PC-9 (cell line): Measurements from ENCODE around the gene PAX7.

Experiments
- EZH2 ChIP-seq: fragments of 200-600 bp; sonication (generic); IDR thresholded peaks from 2 replicates; pipeline ENCODE4 v1.8.0; 2017; ENCODE audit warnings: antibody characterized with exemption, low read depth
- TF ChIP-seq, protein P1 (sequence below): fragments of 200-600 bp; sonication (generic); conservative IDR thresholded peaks from 2 replicates; pipeline ENCODE4 v1.6.1; 2017; ENCODE audit warnings: mixed run types, antibody characterized with exemption, mild to moderate bottlenecking, moderate library complexity

DNA sequence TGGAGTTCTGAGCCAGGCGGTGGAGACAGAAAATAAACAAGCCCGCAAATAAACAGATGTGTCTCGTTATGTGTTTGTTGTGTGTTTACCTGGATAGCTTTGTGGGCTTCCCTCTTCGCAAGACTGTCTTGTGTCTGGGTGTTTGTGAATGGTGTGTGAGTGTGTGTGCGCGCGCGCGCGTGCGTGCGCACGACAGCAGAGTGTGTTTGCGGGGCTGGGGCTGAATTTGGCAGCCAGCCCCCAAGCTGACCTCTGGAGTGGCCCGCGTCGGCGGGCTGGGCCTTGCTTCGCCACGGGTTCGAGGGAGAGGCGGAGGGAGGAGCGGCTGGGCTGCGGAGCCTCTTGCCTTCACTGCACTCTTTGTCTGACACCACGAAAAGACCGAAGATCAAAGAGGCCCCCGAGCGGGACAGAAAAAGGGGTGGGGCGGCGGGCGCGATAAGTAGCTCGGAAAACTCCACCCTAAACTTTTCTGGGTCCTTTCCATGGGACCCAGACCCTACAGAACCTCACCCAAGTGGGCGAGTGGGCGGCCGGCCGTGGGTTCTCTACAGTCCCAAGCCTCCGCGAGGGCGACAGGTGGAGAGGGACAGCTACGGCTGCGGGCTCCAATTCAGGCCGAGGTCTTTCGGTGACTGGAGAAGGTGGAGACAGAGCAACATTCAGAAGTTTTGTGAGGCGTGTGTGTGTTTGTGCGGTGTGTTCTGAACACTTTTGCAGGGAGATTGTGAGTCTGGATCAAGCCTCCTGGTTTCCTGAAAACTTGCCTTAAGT, 14.5 kb downstream of the PAX7 start:
- TF ChIP-seq, protein P1, sequence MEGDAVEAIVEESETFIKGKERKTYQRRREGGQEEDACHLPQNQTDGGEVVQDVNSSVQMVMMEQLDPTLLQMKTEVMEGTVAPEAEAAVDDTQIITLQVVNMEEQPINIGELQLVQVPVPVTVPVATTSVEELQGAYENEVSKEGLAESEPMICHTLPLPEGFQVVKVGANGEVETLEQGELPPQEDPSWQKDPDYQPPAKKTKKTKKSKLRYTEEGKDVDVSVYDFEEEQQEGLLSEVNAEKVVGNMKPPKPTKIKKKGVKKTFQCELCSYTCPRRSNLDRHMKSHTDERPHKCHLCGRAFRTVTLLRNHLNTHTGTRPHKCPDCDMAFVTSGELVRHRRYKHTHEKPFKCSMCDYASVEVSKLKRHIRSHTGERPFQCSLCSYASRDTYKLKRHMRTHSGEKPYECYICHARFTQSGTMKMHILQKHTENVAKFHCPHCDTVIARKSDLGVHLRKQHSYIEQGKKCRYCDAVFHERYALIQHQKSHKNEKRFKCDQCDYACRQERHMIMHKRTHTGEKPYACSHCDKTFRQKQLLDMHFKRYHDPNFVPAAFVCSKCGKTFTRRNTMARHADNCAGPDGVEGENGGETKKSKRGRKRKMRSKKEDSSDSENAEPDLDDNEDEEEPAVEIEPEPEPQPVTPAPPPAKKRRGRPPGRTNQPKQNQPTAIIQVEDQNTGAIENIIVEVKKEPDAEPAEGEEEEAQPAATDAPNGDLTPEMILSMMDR = no peak
- no peak for TF ChIP-seq EZH2
